ENCODE data around the gene DNMT1.

DNA sequence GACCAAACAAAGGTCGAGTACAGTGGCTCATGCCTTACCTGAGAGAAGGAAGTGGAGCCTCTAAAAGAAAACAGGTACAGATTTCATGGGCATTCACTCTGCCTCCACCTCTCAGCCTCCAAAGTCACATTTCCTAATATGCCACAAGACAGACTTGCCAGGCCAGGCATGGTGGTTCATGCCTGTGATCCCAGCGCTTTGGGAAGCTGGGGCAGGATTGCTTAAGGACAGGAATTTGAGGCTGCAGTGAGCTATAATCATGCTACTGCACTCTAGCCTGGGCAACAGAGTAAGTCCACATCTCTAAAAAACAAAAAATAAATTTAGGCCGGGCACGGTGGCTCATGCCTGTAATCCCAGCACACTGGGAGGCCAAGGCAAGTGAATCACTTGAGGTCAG lies 10.9 kb upstream of the DNMT1 start:
- TF ChIP-seq, protein P1, sequence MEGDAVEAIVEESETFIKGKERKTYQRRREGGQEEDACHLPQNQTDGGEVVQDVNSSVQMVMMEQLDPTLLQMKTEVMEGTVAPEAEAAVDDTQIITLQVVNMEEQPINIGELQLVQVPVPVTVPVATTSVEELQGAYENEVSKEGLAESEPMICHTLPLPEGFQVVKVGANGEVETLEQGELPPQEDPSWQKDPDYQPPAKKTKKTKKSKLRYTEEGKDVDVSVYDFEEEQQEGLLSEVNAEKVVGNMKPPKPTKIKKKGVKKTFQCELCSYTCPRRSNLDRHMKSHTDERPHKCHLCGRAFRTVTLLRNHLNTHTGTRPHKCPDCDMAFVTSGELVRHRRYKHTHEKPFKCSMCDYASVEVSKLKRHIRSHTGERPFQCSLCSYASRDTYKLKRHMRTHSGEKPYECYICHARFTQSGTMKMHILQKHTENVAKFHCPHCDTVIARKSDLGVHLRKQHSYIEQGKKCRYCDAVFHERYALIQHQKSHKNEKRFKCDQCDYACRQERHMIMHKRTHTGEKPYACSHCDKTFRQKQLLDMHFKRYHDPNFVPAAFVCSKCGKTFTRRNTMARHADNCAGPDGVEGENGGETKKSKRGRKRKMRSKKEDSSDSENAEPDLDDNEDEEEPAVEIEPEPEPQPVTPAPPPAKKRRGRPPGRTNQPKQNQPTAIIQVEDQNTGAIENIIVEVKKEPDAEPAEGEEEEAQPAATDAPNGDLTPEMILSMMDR (IDR thresholded peaks at IDR 0.05), result no peak
- no peak for TF ChIP-seq POLR2A (IDR thresholded peaks at IDR 0.05)

All from esophagus squamous epithelium (tissue), 4 donors.